H1 (cell line): ENCODE data around the gene MYO16. TPM values are rescaled to one million over a fixed set of nuclear protein-coding genes. Genes with fewer than 3 reads are reported as not detected.

Experiments
- ASH2L ChIP-seq: fragments of 200-600, 300-600 bp; sonication (generic); IDR thresholded peaks from one replicate; pipeline ENCODE4 v1.7.1; 2017; ENCODE audit warnings: low read length
- ATF3 ChIP-seq: IDR thresholded peaks from 2 replicates; pipeline ENCODE4 v1.6.1; 2011; ENCODE audit warnings: low read depth, mild to moderate bottlenecking, low read length; ENCODE audit not compliant: insufficient read depth
- BCL11A ChIP-seq, 2 experiments: IDR thresholded peaks; one replicate each; pipeline ENCODE4 v1.6.1; 2011; ENCODE audit warnings: low read depth in 2 of 2, low read length in 2 of 2, mild to moderate bottlenecking in 2 of 2
- CBX5 ChIP-seq: fragments of 300-800, 300-1000 bp; sonication (generic); IDR thresholded peaks from 2 replicates; pipeline ENCODE4 v1.7.1; 2016; ENCODE audit warnings: antibody characterized with exemption, low read length, low read depth
- CBX8 ChIP-seq: fragments of 300-800, 300-1000 bp; sonication (generic); IDR thresholded peaks from 2 replicates; pipeline ENCODE4 v1.7.1; 2016; ENCODE audit warnings: low read depth, low read length, borderline replicate concordance
- EGR1 ChIP-seq: IDR thresholded peaks from 2 replicates; pipeline ENCODE4 v1.6.1; 2011; ENCODE audit warnings: low read depth, low read length, borderline replicate concordance
- GTF2F1 ChIP-seq: IDR thresholded peaks from 2 replicates; pipeline ENCODE4 v1.6.1; 2012; ENCODE audit warnings: low read depth, low read length, improper control_type of control experiment, borderline replicate concordance
- MAX ChIP-seq: IDR thresholded peaks from 2 replicates; pipeline ENCODE4 v1.6.1; 2012; ENCODE audit warnings: inconsistent platforms
- polyA plus RNA-seq, 7 experiments: library from polyadenylated mRNA; depleted of rRNA in 3 of 7; stranded (reverse) in 5 of 7; unstranded in 2 of 7; fragments of >200 nt in 5 of 7; fragments of 200-250 nt in 2 of 7; gene quantifications; 1 replicate in 5 of 7; 2 replicates in 1 of 7; 4 replicates in 1 of 7; pipeline versions ENCODE4 v1.2.1 to v1.2.3, GENCODE V29; 2011 to 2013; ENCODE audit warnings: missing spikeins in 2 of 7, mixed read lengths in 2 of 7
- total RNA-seq: library from RNA; stranded (reverse); fragmentation: NEBNext Ultra II Directional; extraction: Animal tissue kit (Norgen Biotek cat#: 25700); gene quantifications from 2 replicates; pipeline ENCODE4 v1.2.1, GENCODE V29; 2021

MYO16 gene
- total and polyA plus RNA-seq, 2 of the 8 experiments (the other 6 are each of a cell fraction or from before 2014, with no cell fraction given) = 0.02 to 0.22 TPM

- TF ChIP-seq ASH2L = no peak
- no peak for TF ChIP-seq CBX8
- no peak for TF ChIP-seq CBX5
- TF ChIP-seq GTF2F1 = no peak
- no peak for TF ChIP-seq ATF3
- no peak for TF ChIP-seq EGR1
- no peak for TF ChIP-seq MAX
- no peak for TF ChIP-seq BCL11A (IDR thresholded peaks at IDR 0.05; ENCODE audit: low read depth in 2 of 2, low read length in 2 of 2)
Measured at GRCh38 chr13:108925070-108925469, 295.7 kb downstream of the MYO16 start (continued).
